ENCODE results near the gene RAD54L2. TPM values are rescaled to one million over a fixed set of nuclear protein-coding genes. Genes with fewer than 3 reads are reported as not detected.

Gene RAD54L2
- total and polyA plus RNA-seq, 2 of the 8 experiments (the other 6 are each of a cell fraction or from before 2014, with no cell fraction given) = 8.2 to 35.2 TPM

DNA sequence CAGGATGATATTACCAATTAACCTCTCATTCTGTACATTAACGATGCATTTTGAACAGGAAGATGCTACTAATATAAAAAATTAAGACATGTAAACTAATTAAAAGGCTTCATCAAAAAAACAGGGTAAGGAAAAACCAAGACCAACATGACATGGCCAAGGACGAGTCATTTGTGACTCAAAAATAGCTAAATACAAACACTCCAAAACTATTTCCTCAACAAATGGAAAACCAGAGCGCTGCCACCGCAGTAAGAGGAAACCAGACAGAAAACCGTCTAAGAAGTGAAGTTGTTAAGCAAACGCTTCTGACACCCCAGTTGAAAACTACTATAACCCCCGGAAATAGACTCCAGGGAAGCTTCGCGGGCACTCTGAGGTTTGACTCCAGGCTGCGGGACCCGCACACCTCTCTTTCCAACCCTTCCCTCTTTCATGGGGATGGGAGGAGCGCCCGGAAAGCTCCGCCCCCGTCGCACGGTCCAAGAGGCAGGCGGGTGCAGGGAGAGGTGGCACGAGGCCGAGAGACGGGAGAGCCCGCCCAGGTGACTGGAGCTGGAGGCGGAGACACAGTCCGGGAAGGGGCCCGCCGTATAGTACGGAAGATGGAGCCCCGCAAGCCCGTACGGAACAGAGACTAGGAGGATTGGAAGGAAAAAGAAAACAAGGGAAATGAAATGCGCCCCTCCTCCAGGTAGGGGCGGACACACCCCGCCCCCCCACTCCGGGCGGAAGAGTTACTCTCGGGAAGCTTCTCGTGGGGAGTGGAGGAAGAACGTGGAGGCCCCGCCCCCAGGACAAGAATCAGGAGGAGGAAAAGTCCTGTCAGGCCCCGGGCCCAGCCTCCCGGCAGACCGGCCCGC, 39.4 kb upstream of the RAD54L2 start (continued):
- TF ChIP-seq, protein P1, sequence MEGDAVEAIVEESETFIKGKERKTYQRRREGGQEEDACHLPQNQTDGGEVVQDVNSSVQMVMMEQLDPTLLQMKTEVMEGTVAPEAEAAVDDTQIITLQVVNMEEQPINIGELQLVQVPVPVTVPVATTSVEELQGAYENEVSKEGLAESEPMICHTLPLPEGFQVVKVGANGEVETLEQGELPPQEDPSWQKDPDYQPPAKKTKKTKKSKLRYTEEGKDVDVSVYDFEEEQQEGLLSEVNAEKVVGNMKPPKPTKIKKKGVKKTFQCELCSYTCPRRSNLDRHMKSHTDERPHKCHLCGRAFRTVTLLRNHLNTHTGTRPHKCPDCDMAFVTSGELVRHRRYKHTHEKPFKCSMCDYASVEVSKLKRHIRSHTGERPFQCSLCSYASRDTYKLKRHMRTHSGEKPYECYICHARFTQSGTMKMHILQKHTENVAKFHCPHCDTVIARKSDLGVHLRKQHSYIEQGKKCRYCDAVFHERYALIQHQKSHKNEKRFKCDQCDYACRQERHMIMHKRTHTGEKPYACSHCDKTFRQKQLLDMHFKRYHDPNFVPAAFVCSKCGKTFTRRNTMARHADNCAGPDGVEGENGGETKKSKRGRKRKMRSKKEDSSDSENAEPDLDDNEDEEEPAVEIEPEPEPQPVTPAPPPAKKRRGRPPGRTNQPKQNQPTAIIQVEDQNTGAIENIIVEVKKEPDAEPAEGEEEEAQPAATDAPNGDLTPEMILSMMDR (IDR thresholded peaks at IDR 0.05; ENCODE audit: control extremely low read depth in 1 of 3, insufficient read depth in 1 of 3, low read depth in 1 of 3, low read length in 3 of 3) = no peak
- peak; percentile 16; the same call in 1 of the 2 replicates for TF ChIP-seq SP1 (IDR thresholded peaks at IDR 0.05; ENCODE audit: low read depth, low read length)
- TF ChIP-seq BCL11A (IDR thresholded peaks at IDR 0.05; ENCODE audit: low read depth in 2 of 2, low read length in 2 of 2) = no peak
- TF ChIP-seq, protein P2, sequence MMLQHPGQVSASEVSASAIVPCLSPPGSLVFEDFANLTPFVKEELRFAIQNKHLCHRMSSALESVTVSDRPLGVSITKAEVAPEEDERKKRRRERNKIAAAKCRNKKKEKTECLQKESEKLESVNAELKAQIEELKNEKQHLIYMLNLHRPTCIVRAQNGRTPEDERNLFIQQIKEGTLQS (IDR thresholded peaks at IDR 0.05; ENCODE audit: insufficient read depth, low read depth, low read length) = no peak
- TF ChIP-seq JUND (IDR thresholded peaks at IDR 0.05; ENCODE audit: low read length) = 0 out of 2 replicates have a peak, but pooled peaks have one; percentile 12
